Suppressor macrophage (primary cell): ENCODE results near the gene DCTN2.
"Not testable (repeated sequence)": the region's sequence is repeated elsewhere in the genome, so short reads cannot be mapped to it uniquely, and the experiment has no call there.

Source experiments
- DNase-seq, 4 experiments: peaks; one replicate each; pipeline ENCODE4 v3.0.0-alpha.2; 2020 to 2022

The DCTN2 gene

GRCh38 chr12:57576613-57577160 lies 29.7 kb upstream of the DCTN2 start:
- DNase-seq, result no peak

GRCh38 chr12:57575771-57576612 lies 29.0 kb upstream of the DCTN2 start:
- DNase-seq, result no peak

- no peak for DNase-seq
Measured at GRCh38 chr12:57574795-57575194, 27.8 kb upstream of the DCTN2 start.

GRCh38 chr12:57571926-57572762 lies 25.2 kb upstream of the DCTN2 start:
- DNase-seq, result no peak

- DNase-seq, result not testable (repeated sequence)
Measured at GRCh38 chr12:57570438-57570837, 23.4 kb upstream of the DCTN2 start.

- DNase-seq, result no peak
Measured at GRCh38 chr12:57569858-57570257, 22.9 kb upstream of the DCTN2 start.

- no peak for DNase-seq
Measured at GRCh38 chr12:57568838-57569237, 21.8 kb upstream of the DCTN2 start.

- no peak for DNase-seq
Measured at GRCh38 chr12:57564178-57564740, 17.3 kb upstream of the DCTN2 start.

- no peak for DNase-seq
Measured at GRCh38 chr12:57563358-57563757, 16.4 kb upstream of the DCTN2 start.

GRCh38 chr12:57561117-57561516 lies 14.1 kb upstream of the DCTN2 start:
- not testable (repeated sequence) for DNase-seq

GRCh38 chr12:57560516-57560915 lies 13.5 kb upstream of the DCTN2 start:
- no peak for DNase-seq

GRCh38 chr12:57558864-57559263 lies 11.9 kb upstream of the DCTN2 start:
- DNase-seq, result no peak

- no peak for DNase-seq
Measured at GRCh38 chr12:57554897-57555296, 7.9 kb upstream of the DCTN2 start.

GRCh38 chr12:57554453-57554852 lies 7.5 kb upstream of the DCTN2 start:
- no peak for DNase-seq

GRCh38 chr12:57553343-57554202 lies 6.6 kb upstream of the DCTN2 start:
- no peak for DNase-seq

- no peak for DNase-seq
Measured at GRCh38 chr12:57552835-57553313, 5.9 kb upstream of the DCTN2 start.

GRCh38 chr12:57552306-57552651 lies 5.3 kb upstream of the DCTN2 start:
- DNase-seq, result no peak

GRCh38 chr12:57551637-57552305 lies 4.8 kb upstream of the DCTN2 start:
- no peak for DNase-seq

- no peak for DNase-seq
Measured at GRCh38 chr12:57550641-57551549, 3.9 kb upstream of the DCTN2 start.

GRCh38 chr12:57549909-57550640 lies 3.1 kb upstream of the DCTN2 start, which contains the start of gene KIF5A:
KIF5A (plus strand) TSS chr12:57550044; CDS start chr12:57550272, 228 bp downstream.
- peak in 2 of 4 experiments; percentile 22 to 40 for DNase-seq
